AG04449 (cell line): Measurements from ENCODE around the gene CCSER2.
"Not testable (repeated sequence)": the region's sequence is repeated elsewhere in the genome, so short reads cannot be mapped to it uniquely, and the experiment has no call there.

Source experiments
- CTCF ChIA-PET: fragments of 350-600 bp; formaldehyde crosslinking; extraction: SDS; loops from one replicate; lab custom pipeline; 2021; ENCODE audit warnings: antibody characterized with exemption; lab: Yijun Ruan, JAX
- POLR2A ChIA-PET: fragments of 400-600, 350-600 bp; formaldehyde crosslinking; extraction: SDS; loops from one replicate; lab custom pipeline; 2020; ENCODE audit warnings: antibody characterized with exemption, inconsistent platforms; lab: Yijun Ruan, JAX
- DNase-seq: peaks from one replicate; pipeline ENCODE4 v3.0.0-alpha.2; 2010; ENCODE audit warnings: low read depth, low spot score
- H3K4me3 ChIP-seq: 2 replicates; pipeline ENCODE4 v1.5.1; 2011; ENCODE audit warnings: low read depth, mild to moderate bottlenecking, control low read depth, low read length
- CTCF ChIP-seq: IDR thresholded peaks from one replicate; pipeline ENCODE4 v1.5.1; 2011; ENCODE audit warnings: mild to moderate bottlenecking, moderate library complexity, low read length, control low read depth, inconsistent platforms; ENCODE audit not compliant: insufficient read depth; ENCODE audit errors: missing control alignments

Gene CCSER2

GRCh38 chr10:84522612-84523462 is 194.4 kb downstream of the CCSER2 start:
- ChIA-PET POLR2A (no interaction called here), CTCF (interaction anchor here (1.0 to 2.9 kb wide), 6 partner anchors 9 to 258 kb away, joined by 3 to 26 read pairs (median 6); no protein-coding TSS in a partner anchor)
- TF ChIP-seq CTCF = no peak
- H3K4me3 ChIP-seq = no peak overlapping the region
- no peak for DNase-seq

- ChIA-PET CTCF (interaction anchor here (1.0 to 2.9 kb wide), 6 partner anchors 8 to 258 kb away, joined by 3 to 26 read pairs (median 6); no protein-coding TSS in a partner anchor), POLR2A (no interaction called here)
- DNase-seq = no peak
Measured at GRCh38 chr10:84523526-84523925, 195.1 kb downstream of the CCSER2 start.

GRCh38 chr10:84524435-84524834 is 196.0 kb downstream of the CCSER2 start:
- TF ChIP-seq CTCF = no peak
- no peak overlapping the region for H3K4me3 ChIP-seq
- POLR2A ChIA-PET = no interaction called here
- CTCF ChIA-PET = interaction anchor here (2.8 kb wide), 1 partner anchor 14 kb away, joined by 14 read pairs; no protein-coding TSS in a partner anchor
- DNase-seq = no peak

More at GRCh38 chr10:84523526-84523925, 195.1 kb downstream of the CCSER2 start:
- TF ChIP-seq CTCF = no peak
- H3K4me3 ChIP-seq = no peak overlapping the region

GRCh38 chr10:84525120-84525806 is 196.9 kb downstream of the CCSER2 start:
- TF ChIP-seq CTCF = no peak
- no peak overlapping the region for H3K4me3 ChIP-seq
- ChIA-PET CTCF (interaction anchor here (0.8 to 2.8 kb wide), 2 partner anchors 11 to 13 kb away, joined by 3 to 14 read pairs; no protein-coding TSS in a partner anchor), POLR2A (no interaction called here)
- no peak for DNase-seq

GRCh38 chr10:84525807-84526182 is 197.4 kb downstream of the CCSER2 start:
- DNase-seq, POLR2A ChIA-PET, H3K4me3 ChIP-seq: not testable (repeated sequence)
- CTCF ChIA-PET = interaction anchor here (0.8 to 2.8 kb wide), 2 partner anchors 10 to 12 kb away, joined by 3 to 14 read pairs; no protein-coding TSS in a partner anchor

GRCh38 chr10:84527386-84527785 is 199.0 kb downstream of the CCSER2 start:
- POLR2A ChIA-PET, H3K4me3 ChIP-seq, CTCF ChIA-PET, DNase-seq: not testable (repeated sequence)

GRCh38 chr10:84528526-84528925 is 200.1 kb downstream of the CCSER2 start:
- CTCF ChIA-PET = interaction anchor here (1.3 to 1.5 kb wide), 2 partner anchors 8 to 154 kb away, joined by 3 to 6 read pairs; no protein-coding TSS in a partner anchor
- H3K4me3 ChIP-seq, POLR2A ChIA-PET, DNase-seq: not testable (repeated sequence)
